ENCODE measurements around the gene PIAS3.
"Not testable (repeated sequence)": the region's sequence is repeated elsewhere in the genome, so short reads cannot be mapped to it uniquely, and the experiment has no call there.

PIAS3 gene

DNA sequence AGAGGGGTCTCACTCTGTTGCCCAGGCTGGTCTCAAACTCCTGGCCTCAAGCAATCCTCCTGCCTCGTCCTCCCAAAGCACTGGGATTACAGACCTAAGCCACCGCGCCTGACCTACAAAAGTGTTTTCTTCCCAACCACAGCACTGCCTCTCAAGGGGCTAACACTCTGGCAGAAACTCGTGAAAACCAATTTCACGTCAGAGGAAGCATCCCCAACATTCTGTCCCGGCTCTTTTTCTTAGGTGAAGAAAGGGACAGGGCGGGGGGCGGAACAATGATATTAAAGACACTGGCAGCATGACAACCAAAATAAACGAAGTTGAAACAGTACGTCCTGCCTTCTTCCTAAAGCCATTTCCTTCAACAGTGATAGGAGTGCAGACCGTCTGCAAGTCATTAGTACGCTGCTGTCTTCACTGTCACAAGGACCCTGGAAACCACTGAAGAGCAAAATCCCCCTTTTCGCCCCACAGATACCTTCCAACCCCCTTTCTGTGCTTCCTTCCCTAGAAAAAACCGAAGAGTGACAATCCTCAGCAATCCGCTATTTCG lies 36.0 kb downstream of the PIAS3 start:
- DNase-seq = not testable (repeated sequence)

DNA sequence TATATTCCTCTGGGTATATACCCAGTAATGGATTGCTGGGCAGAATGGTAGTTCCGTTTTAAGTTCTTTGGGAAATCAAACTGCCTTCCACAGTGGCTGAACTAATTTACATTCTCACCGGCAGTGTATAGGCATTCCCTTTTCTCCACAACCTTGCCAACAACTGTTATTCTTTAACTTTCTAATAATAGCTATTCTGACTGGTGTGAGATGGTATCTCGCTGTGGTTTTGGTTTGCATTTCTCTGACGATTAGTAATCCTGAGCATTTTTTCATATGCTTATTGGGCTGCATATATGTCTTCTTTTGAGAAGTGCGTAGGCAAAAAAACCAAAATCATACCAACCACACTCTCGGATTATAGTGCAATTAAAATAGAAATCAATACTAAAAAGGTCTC lies 40.8 kb downstream of the PIAS3 start:
- not testable (repeated sequence) for DNase-seq

DNA sequence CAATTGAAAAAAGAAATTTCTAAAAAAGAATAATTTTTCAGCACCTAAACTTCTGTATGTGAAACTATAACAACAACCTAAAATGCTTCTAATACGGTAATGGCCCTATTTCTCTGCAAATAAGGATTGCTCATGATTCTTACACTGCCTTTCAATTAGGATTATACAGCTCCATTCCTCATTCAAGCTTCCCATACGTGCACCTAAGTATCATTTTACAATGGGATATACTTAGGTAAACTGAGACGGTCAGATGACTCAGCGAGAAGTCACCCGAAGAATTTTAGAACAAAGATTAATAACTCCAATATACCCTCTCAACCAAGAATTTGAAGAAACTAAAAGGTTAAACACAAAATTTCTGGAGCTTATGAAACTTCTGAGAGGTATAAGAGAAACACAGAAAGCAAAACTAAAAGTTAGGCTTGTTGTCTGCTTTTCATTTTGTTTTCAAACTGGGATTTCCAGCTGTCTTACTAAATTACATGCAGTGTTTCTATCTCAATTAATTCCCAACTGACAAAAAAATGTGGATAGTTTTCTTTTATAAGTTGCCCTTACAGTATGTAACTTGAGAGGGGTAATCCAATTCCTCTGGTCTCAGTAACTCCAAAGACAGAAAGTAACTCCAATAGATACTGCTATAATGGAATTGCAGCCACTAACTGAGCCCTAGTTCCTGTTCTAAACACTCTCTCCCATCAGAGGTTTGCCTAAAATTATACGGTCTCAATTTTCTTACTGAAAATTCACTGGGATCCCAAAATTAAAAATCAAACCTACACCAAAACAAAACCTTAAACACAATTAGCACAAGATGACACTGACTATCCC lies 45.7 kb downstream of the PIAS3 start:
- not testable (repeated sequence) for DNase-seq

DNA sequence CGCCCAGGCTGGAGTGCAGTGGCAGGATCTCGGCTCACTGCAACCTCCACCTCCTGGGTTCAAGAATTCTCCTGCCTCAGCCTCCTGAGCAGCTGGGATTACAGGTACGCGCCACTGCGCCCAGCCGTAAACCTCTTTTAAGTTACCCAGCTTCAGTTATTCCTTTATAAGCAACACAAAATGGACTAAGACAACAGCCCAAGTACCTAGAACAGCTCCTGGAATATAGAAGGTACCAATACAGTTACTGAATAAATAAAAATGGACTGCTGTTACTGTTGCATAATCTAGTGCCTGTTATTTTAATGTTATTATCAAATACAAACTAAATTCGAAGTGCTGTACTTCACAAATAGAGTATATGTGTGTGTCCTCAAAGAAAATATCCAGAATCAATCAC lies 52.0 kb downstream of the PIAS3 start:
- DNase-seq = no peak

DNA sequence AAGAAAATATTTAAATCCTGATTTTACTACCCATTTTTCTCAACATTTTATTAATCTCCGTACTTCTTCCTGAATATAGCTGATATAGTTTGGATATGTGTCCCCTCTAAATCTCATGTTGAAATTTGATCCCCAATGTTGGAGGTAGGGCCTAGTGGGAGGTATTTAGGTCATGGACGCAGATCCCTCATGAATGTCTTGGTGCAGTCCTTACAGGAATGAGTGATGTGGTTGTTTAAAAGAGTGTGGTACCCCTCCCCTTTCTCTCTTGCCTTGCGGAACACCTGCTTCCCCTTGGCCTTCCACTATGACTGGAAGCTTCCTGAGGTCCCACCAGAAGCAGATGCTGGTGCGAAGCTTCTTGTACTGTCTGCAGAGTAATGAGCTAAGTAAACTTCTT lies 52.5 kb downstream of the PIAS3 start:
- no peak for DNase-seq

DNA sequence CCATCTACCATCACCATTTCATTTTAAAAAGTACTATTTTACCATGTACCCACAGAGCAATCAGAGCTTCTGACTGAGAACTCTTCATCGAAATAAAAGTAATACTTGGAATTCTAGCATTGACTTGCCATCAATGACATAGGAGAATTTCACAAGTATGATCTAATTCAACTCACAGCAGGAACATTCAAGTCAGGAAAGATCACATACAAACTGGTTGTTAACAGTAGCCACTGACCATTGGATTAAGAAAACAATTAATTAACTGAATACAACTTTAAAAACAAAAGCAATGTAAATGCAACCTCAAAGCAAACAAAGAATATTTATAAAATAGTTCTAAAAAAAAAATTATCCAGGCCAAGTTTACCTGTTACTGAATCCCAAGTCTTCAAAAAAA lies 53.8 kb downstream of the PIAS3 start:
- DNase-seq = no peak

DNA sequence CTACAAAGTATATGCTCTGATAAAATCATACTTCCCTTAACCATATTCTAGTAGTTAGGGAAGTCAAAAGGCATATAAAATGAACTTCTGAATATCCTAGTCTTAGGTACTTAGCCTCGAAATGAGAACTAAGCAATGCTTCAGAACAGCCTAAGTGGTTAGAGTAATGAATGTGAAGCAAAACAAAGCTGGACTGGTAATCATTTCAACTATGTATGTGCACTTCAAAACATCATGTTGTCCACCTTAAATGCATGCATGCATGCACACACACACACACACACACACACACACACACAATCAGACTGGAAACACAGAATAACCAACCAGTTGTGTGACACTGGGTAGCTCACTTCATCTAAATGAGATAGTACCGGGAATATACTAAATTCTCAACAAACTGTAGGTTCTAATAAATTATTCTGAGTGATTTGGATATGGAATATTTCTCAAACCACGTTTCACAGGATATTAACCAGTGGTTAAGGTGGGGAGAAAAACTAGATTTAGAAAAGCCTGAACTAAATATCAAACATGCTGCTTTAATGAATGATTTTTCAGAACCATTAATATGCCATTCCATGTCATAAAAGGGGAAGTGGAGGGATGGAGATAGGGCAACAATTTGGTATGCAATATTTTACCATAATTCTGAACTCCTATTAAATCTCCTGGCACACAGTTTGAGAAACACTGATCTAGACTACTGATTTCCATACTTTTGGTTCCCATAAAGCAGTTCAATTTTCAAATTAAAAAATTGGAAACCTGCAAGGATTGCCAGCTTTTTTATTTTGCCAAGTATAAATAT lies 54.4 kb downstream of the PIAS3 start:
- no peak for DNase-seq

DNA sequence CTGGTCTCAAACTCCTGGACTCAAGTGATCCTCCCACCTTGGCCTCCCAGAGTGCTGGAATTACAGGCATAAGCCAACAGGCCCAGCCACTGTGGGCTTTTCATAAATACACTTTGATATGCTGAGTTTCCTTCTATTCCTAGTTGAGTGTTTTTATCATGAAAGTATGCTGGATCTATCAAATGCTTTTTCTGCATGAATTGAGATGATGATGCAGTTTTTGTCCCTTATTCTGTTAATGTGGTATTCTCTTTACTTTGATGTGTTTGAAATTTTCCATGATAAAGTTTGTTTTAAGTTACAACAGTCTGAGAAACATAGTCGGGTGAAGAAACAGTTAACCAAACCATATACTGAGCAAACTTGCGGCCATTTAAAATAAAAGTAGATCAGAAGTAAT lies 59.1 kb downstream of the PIAS3 start:
- DNase-seq = no peak

Data from cerebellar nuclear complex (tissue), 1 donor.